HEK293 (cell line): ENCODE results near the gene UST.

ENCODE experiments used
- CTCF ChIP-seq: fragments of 450-650 bp; formaldehyde crosslinking; IDR thresholded peaks from 2 replicates; pipeline ENCODE4 v1.5.1; 2016; ENCODE audit warnings: missing biosample characterization, missing genetic modification characterization
- ZNF23 ChIP-seq: fragments of 450-650 bp; formaldehyde crosslinking; IDR thresholded peaks from 2 replicates; pipeline ENCODE4 v1.5.1; 2016; ENCODE audit warnings: missing biosample characterization, missing genetic modification characterization, borderline replicate concordance
- ZNF707 ChIP-seq: fragments of 450-650 bp; formaldehyde crosslinking; IDR thresholded peaks from 2 replicates; pipeline ENCODE4 v1.5.1; 2016; ENCODE audit warnings: missing biosample characterization, missing genetic modification characterization

- TF ChIP-seq CTCF (tag by site-specific recombination) (no peak), ZNF707 (no peak), ZNF23 (no peak)
These were observed 128.0 kb downstream of the UST start for GRCh38 chr6:148874698-148875293.
